Measurements from ENCODE around the gene NEK11.
A peak's percentile ranks its signal among the peaks of the same experiment; 100 is the strongest.

The NEK11 gene

DNA sequence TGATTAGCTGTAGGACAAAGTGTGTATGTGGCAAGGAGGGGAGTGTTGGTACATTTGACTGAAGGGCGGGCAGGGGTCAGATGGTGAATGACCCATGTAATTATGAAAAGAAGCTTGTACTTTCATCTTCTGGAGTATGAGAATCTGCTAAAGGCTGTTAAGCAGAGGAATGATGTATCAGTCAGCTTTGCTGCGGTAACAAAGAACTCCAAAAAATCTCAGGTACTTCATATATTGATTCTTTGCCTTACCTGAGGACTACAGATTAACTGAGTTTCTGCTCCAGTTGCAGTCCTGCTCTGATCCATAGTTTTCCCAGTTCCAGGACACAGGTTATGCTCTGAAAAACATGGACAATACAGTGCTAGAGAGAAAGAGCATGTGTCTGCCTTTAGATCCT lies 115.1 kb downstream of the NEK11 start:
- no peak for DNase-seq

GRCh38 chr3:131142580-131142979 lies 115.9 kb downstream of the NEK11 start:
- no peak for DNase-seq

GRCh38 chr3:131143802-131144201 lies 117.1 kb downstream of the NEK11 start:
- no peak for DNase-seq

GRCh38 chr3:131147534-131147933 lies 120.9 kb downstream of the NEK11 start:
- no peak for DNase-seq

- no peak for DNase-seq
Observed at GRCh38 chr3:131158434-131158833, 131.8 kb downstream of the NEK11 start.

DNA sequence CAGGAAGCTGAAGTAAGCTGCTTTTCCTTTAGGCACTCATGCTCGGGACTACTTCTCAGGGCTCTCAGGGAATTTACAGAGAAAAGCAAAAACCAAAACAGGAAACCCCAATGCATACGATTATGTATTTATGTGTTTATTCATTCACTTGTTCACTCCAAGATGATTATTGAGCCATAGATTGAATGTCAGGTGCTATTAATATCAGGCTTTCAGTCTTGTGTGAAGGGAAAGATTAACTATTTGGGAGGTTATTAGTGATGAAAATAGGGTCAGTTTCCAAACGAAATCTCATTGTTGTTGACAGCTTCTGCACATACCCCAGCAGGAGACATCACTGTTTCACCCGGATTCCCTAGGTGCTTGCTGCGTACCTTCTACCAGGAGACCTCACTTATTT lies 135.8 kb downstream of the NEK11 start:
- no peak for DNase-seq

GRCh38 chr3:131167867-131168266 lies 141.2 kb downstream of the NEK11 start:
- no peak for DNase-seq

- no peak for DNase-seq
Observed at GRCh38 chr3:131169331-131169730, 142.7 kb downstream of the NEK11 start.

GRCh38 chr3:131172502-131173200 lies 146.0 kb downstream of the NEK11 start:
- no peak for DNase-seq

- DNase-seq, result peak; percentile 61
Observed at GRCh38 chr3:131174752-131175151, 148.1 kb downstream of the NEK11 start.

DNA sequence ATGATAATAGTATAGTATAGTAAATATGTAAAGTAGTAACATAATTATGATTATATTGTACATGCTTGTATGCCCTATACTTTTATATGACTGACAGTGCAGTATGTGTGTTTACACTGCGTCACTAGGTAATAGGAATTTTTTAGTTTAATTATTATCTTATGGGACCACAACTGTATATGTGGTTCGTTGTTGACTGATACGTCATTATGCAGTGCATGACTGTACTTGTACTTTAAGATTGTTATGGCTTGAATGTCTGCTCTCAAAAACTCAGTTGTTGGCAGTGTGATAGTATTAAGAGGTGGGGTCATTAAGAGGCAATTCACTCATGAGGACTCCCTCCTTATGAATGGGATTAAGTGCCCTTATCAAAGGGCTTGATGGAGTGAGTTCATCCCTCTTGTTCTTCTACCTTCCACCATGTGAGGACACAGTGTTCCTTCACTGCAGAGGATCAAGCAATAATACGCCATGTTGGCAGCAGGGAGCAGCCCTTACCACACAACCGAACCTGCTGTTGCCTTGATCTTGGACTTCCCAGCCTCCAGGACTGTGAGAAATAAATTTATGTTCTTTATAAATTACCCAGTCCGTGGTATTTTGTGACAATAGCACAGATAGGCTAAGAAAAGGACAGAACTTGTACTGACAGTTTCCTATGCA lies 152.2 kb downstream of the NEK11 start:
- DNase-seq, result no peak

- no peak for DNase-seq
Observed at GRCh38 chr3:131192701-131193100, 166.0 kb downstream of the NEK11 start.

- DNase-seq, result no peak
Observed at GRCh38 chr3:131193641-131194238, 167.1 kb downstream of the NEK11 start.

- no peak for DNase-seq
Observed at GRCh38 chr3:131194816-131195215, 168.1 kb downstream of the NEK11 start.

GRCh38 chr3:131200636-131201199 lies 174.0 kb downstream of the NEK11 start:
- no peak for DNase-seq

DNA sequence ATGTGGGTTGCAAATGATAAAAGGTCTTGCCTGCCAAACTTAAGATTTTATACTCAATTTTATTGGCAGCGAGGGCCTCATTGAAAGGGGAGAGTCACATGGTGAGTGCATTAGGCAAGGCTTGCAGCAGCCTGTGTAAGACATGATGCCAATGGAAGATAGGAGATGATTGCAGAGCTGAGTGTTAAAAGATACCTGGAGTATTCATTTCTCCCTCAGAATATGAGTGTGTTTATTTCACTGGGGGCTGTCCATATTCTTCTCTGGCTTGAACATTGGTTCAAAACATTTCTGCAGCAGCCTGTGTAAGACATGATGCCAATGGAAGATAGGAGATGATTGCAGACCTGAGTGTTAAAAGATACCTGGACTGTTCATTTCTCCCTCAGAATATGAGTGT lies 189.7 kb downstream of the NEK11 start:
- peak; percentile 17 for DNase-seq

GRCh38 chr3:131216801-131217200 lies 190.1 kb downstream of the NEK11 start:
- DNase-seq, result peak; percentile 5

DNA sequence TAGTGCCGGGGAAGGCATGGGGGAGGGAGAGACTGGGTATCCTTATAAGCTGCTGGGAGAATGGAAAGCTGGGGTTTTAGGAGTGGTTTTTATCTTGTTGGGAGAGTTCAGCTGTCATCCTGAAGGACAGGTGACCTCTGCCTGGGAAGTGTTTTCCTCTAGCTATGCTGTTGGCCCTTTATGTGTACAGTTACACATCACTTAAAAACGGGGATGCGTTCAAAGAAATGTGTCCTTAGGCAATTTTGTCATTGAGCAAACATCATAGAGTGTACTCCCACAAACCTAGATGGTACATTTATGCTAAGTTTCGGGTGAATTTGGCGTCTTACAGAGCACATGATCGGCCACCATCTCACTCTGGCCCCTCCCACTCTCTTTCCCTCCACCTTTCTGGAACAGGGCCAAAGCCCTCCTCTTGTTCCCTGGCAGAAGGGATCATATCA lies 190.6 kb downstream of the NEK11 start:
- no peak for DNase-seq

GRCh38 chr3:131218196-131218595 lies 191.5 kb downstream of the NEK11 start:
- no peak for DNase-seq

DNA sequence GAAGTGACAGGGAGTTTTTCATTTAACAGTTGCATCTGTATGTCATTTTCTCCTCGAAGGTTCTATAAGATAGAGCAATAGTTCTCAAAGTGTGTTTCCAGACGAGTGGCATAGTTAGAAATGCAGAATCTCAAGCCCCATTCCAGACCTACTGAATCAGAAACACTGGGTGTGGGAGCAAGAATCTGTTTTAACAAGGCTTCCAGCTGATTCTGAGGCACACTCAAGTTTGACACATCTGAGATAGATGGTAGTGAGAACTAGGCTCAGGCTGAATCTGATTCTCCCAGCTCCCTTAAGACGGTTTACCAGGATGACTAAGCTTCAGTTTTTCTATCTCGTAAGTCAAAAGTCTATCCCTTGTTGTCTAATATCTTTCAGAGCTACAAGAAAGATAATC lies 195.1 kb downstream of the NEK11 start:
- DNase-seq, result no peak

- DNase-seq, result no peak
Observed at GRCh38 chr3:131222599-131222998, 195.9 kb downstream of the NEK11 start.

DNA sequence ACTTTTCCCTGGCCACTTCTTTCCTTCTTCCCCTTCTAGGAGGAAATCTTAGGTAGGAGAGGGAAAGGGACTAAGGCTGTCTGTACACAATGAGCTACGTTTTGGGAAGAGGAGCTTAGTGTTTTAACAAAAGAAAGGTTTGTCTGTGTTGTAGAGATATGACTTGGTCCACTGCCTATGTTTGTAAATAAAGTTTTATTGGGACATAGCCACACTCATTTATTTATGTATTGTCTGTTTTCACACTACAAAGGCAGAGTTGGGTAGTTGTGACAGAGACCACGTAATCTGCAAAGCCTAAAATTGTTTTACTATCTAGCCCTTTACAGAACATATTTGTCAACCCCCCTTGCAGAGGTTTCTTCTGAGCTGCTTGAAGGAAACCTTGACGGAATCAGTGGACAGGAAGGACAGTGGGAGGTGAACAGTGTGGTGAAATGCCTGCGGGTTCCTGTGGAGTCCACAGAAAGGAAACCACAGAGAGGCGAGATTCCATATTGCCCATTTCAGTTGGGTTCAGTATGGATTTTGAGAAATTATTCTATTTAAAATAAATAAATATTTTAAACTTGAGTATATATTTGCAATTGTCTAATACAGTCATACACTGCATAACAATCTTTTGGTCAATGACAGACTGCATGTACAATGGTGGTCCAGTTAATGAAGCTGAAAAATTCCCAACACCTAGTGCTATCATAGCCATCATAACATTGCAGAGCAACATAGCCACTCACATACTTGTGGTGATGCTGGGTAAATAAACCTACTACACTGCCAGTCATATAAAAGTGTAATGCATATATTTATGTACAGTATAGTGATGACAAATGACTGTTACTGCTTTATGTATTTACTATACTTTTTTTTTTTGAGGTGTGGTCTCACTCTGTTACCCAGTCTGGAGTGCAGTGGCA lies 197.0 kb downstream of the NEK11 start:
- no peak for DNase-seq
